GM12878 (cell line): ENCODE data around the gene AGAP2. TPM values are rescaled to one million over a fixed set of nuclear protein-coding genes. Genes with fewer than 3 reads are reported as not detected.

Experiments
- ATAC-seq: fragments of 200-7000 bp; cut with Tn5 transposase; 3 replicates; pipeline ENCODE4 v1.9.1; 2020; ENCODE audit warnings: mild to moderate bottlenecking, moderate library complexity
- BruUV-seq: library from RNA; stranded (reverse); fragments of 400-500 nt; replicated peaks from 2 replicates; lab custom pipeline; 2021; lab: Mats Ljungman, UMichigan
- CTCF ChIA-PET: fragments of 300-600 bp; sonication (Branson Sonifier 250); formaldehyde crosslinking; extraction: SDS; loops from one replicate; lab custom pipeline; 2021; ENCODE audit warnings: inconsistent platforms; lab: Yijun Ruan, JAX
- POLR2A ChIA-PET: fragments of 350-600 bp; formaldehyde crosslinking; extraction: SDS; loops from one replicate; lab custom pipeline; 2021; ENCODE audit warnings: inconsistent platforms; lab: Charles Lee
- RAD21 ChIA-PET: fragments of 300-600 bp; sonication (Branson Sonifier 250); formaldehyde crosslinking; loops from one replicate; lab custom pipeline; 2023; ENCODE audit warnings: antibody characterized with exemption; ENCODE audit not compliant: unreplicated experiment; lab: Charles Lee
- SMC1A ChIA-PET: fragments of 300-600 bp; sonication (Branson Sonifier 250); formaldehyde crosslinking; loops from one replicate; lab custom pipeline; 2023; ENCODE audit not compliant: unreplicated experiment, uncharacterized antibody; lab: Charles Lee
- DNase-seq: peaks from one replicate; pipeline ENCODE4 v3.0.0-alpha.2; 2011; ENCODE audit warnings: low read depth, low spot score
- FAIRE-seq: peaks from 3 replicates; lab custom pipeline; 2011; peaks lifted over from hg19 to GRCh38; lab: Jason Lieb, UNC
- H2AFZ ChIP-seq: 2 replicates; pipeline ENCODE4 v1.6.0; 2011; ENCODE audit warnings: low read depth, low read length, control low read depth; ENCODE audit not compliant: control insufficient read depth
- H3K27ac ChIP-seq: 2 replicates; pipeline ENCODE4 v1.5.1; 2011; ENCODE audit warnings: control low read depth; ENCODE audit not compliant: control insufficient read depth, insufficient read depth
- H3K27me3 ChIP-seq, 2 experiments: replicated peaks in 1 of 2; 2 replicates each; pipeline versions ENCODE4 v1.6.0 to v1.6.1; 2011; ENCODE audit warnings: low read length in 1 of 2; ENCODE audit not compliant: control insufficient read depth in 2 of 2, insufficient read depth in 2 of 2
- H3K36me3 ChIP-seq, 2 experiments: 2 replicates each; pipeline ENCODE4 v1.5.1; 2011; ENCODE audit warnings: low read length in 1 of 2; ENCODE audit not compliant: control insufficient read depth in 2 of 2, insufficient read depth in 2 of 2
- H3K4me1 ChIP-seq: 2 replicates; pipeline ENCODE4 v1.6.1; 2011; ENCODE audit warnings: mild to moderate bottlenecking, low read length, moderate library complexity, mixed read lengths; ENCODE audit not compliant: control insufficient read depth, insufficient read depth
- H3K4me2 ChIP-seq: 2 replicates; pipeline ENCODE4 v1.6.0; 2011; ENCODE audit warnings: control low read depth; ENCODE audit not compliant: control insufficient read depth, insufficient read depth
- H3K4me3 ChIP-seq: fragments of 200-600 bp; sonication (generic); 2 replicates; pipeline ENCODE4 v1.5.1; 2016
- H3K79me2 ChIP-seq: 2 replicates; pipeline ENCODE4 v1.6.0; 2011; ENCODE audit warnings: low read length; ENCODE audit not compliant: control insufficient read depth, insufficient read depth
- H3K9ac ChIP-seq: 2 replicates; pipeline ENCODE4 v1.8.0; 2011; ENCODE audit warnings: low read length, control low read depth, mixed read lengths; ENCODE audit not compliant: control insufficient read depth, insufficient read depth
- H3K9me3 ChIP-seq: replicated peaks from 3 replicates; pipeline ENCODE4 v1.5.1; 2011; ENCODE audit warnings: mild to moderate bottlenecking, low read length; ENCODE audit not compliant: control insufficient read depth, insufficient read depth
- H4K20me1 ChIP-seq: 2 replicates; pipeline ENCODE4 v1.6.0; 2011; ENCODE audit not compliant: control insufficient read depth, insufficient read depth
- BMI1 ChIP-seq: fragments of 450-650 bp; IDR thresholded peaks from 2 replicates; pipeline ENCODE4 v1.6.1; 2016; ENCODE audit warnings: mild to moderate bottlenecking, moderate library complexity, borderline replicate concordance
- CTCF ChIP-seq, 3 experiments: IDR thresholded peaks in 2 of 3; conservative IDR thresholded peaks in 1 of 3; 2 replicates each; pipeline ENCODE4 v1.5.1; 2011; ENCODE audit warnings: low read depth in 3 of 3, low read length in 3 of 3, mild to moderate bottlenecking in 3 of 3, control low read depth in 2 of 3, moderate library complexity in 2 of 3, inconsistent platforms in 1 of 3, mixed read lengths in 1 of 3; ENCODE audit not compliant: control insufficient read depth in 2 of 3, insufficient read depth in 1 of 3; ENCODE audit errors: extremely low read depth in 1 of 3
- EP300 ChIP-seq, 2 experiments: fragments of 150-350 bp in 1 of 2; IDR thresholded peaks; 2 replicates each; pipeline ENCODE4 v1.6.1; 2011 to 2012; ENCODE audit warnings: low read depth in 2 of 2, low read length in 2 of 2, borderline replicate concordance in 1 of 2, improper control_type of control experiment in 1 of 2, inconsistent platforms in 1 of 2; ENCODE audit not compliant: control insufficient read depth in 1 of 2
- ETV6 ChIP-seq, 2 experiments: fragments of 450-650 bp in 1 of 2; IDR thresholded peaks in 1 of 2; conservative IDR thresholded peaks in 1 of 2; 2 replicates each; pipeline ENCODE4 v1.6.1; 2014; ENCODE audit warnings: antibody characterized with exemption in 1 of 2, borderline replicate concordance in 1 of 2, low read depth in 1 of 2, mild to moderate bottlenecking in 1 of 2, moderate library complexity in 1 of 2
- FOXK2 ChIP-seq: fragments of 450-650 bp; IDR thresholded peaks from 2 replicates; pipeline ENCODE4 v1.6.1; 2017; ENCODE audit warnings: mild to moderate bottlenecking, moderate library complexity
- HDGF ChIP-seq: fragments of 450-650 bp; IDR thresholded peaks from 2 replicates; pipeline ENCODE4 v1.6.1; 2016; ENCODE audit warnings: antibody characterized with exemption
- KDM1A ChIP-seq: fragments of 200-600 bp; sonication (generic); IDR thresholded peaks from 2 replicates; pipeline ENCODE4 v1.6.1; 2016; ENCODE audit warnings: borderline replicate concordance
- TCF3 ChIP-seq: IDR thresholded peaks from 2 replicates; pipeline ENCODE4 v1.6.1; 2012; ENCODE audit warnings: low read depth, mild to moderate bottlenecking, low read length, borderline replicate concordance; ENCODE audit not compliant: insufficient read depth
- TCF7 ChIP-seq: IDR thresholded peaks from 2 replicates; pipeline ENCODE4 v1.6.1; 2014; ENCODE audit warnings: antibody characterized with exemption, borderline replicate concordance
- WGBS: methylation state at CpG from one replicate; pipeline ENCODE4 v1.1.6; 2016; ENCODE audit warnings: low lambda C conversion rate; ENCODE audit not compliant: insufficient replicate concordance, insufficient coverage; ENCODE audit errors: missing lambda C conversion rate; 5-methylcytosine and 5-hydroxymethylcytosine counted together
- in situ Hi-C: fragments of 300-500 bp; cut with MboI; formaldehyde crosslinking; loops from 9 replicates; pipeline ENCODE4 v1.14.3; 2018; ENCODE audit warnings: mixed read lengths
- intact Hi-C: fragments of 100-400 bp; cut with micrococcal nuclease; formaldehyde crosslinking; loops from one replicate; pipeline ENCODE4 v1.14.2; 2022; ENCODE audit not compliant: unreplicated experiment
- polyA plus RNA-seq, 11 experiments: library from polyadenylated mRNA; depleted of rRNA in 4 of 11; unstranded in 6 of 11; stranded (reverse) in 5 of 11; fragments of >200 nt; fragmentation: Nextera tagmentation in 4 of 11; fragmentation: Illumina TruSeq in 1 of 11; extraction: Ambion mirVana in 4 of 11; extraction: Trizol in 1 of 11; gene quantifications; 1 replicate in 1 of 11; 2 replicates in 10 of 11; pipeline versions ENCODE4 v1.2.1 to v1.2.3, GENCODE V29; 2011 to 2016; ENCODE audit warnings: inconsistent platforms in 2 of 11, missing spikeins in 2 of 11, low read depth in 1 of 11
- total RNA-seq, 4 experiments: library from RNA; depleted of rRNA in 3 of 4; stranded (reverse); fragments of >200 nt in 3 of 4; fragmentation: Illumina TruSeq in 1 of 4; extraction: Trizol in 1 of 4; gene quantifications; 2 replicates each; pipeline versions ENCODE4 v1.2.1 to v1.2.3, GENCODE V29; 2013 to 2021
- TF ChIP-seq, protein P1 (sequence below): fragments of 450-650 bp; IDR thresholded peaks from 2 replicates; pipeline ENCODE4 v1.6.1; 2014; ENCODE audit warnings: mild to moderate bottlenecking

Gene AGAP2
- total and polyA plus RNA-seq, 10 of the 15 experiments (the other 5 are each of a cell fraction or from before 2014, with no cell fraction given) = 0.29 to 19.8 (median 11.0) TPM

DNA sequence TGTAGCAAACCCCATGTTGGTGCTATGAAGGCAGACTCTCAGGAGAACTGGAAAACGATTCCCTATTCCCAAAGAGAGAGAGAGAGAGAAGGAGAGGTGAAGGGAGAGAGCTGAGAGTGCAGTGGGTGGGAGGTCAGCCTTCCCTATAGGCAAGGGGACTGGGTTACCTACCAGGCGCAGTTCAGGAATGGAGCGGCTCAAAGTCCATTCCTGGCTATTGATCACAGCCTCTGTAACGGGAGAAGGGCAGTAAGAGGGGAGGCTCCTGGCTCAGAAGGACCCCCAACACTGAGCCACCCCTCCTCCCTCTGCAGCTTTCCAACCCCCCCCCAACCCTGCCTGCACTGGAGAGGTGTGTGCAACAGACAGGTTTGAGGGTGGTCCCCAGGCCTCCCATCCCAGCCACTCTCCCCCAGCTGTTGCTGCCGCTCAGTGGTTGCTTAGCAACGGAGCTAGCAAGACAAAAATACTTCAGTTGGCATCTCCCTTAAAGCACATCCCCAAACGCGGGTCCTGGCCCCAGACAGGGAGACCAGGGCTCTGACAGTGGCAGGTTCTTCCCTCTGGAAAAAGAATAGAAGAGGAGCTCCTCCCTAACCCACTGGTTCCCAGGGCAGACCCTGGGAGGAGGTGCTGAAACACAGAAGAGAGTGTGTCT lies 3.2 kb downstream of the AGAP2 start:
- no peak for DNase-seq
- no peak for FAIRE-seq
- Histone ChIP-seq H3K36me3 (peaks cover 2 to 11% of the 10 kb centered on the region in 2 experiments), H3K4me3 (no peak overlapping the region), H3K4me2 (no peak overlapping the region), H4K20me1 (no peaks in the 10 kb centered on the region), H3K9me3 (no peaks in the 10 kb centered on the region), H3K27ac (no peak overlapping the region), H3K4me1 (peaks cover 3% of the 10 kb centered on the region; the same call in 1 of the 2 replicates), H2AFZ (no peak overlapping the region), H3K79me2 (peaks cover 3% of the 10 kb centered on the region), H3K9ac (no peak overlapping the region), H3K27me3 (no peaks in the 10 kb centered on the region)
- in situ Hi-C loops = no loop called here
- intact Hi-C loops = no loop called here
- no peak for ATAC-seq
- ChIA-PET POLR2A (no interaction called here), SMC1A (no interaction called here), RAD21 (no interaction called here), CTCF (no interaction called here)
- 71% methylated on average over 6 of the region's 8 CpGs for WGBS
- BruUV-seq = no TSS peak
- TF ChIP-seq BMI1 (0 out of 2 replicates have a peak, but pooled peaks have one; percentile 22), EP300 (IDR thresholded peaks at IDR 0.05; ENCODE audit: borderline replicate concordance in 1 of 2, control insufficient read depth in 1 of 2, low read depth in 2 of 2, low read length in 2 of 2) (no peak), FOXK2 (no peak)
- TF ChIP-seq, protein P1, sequence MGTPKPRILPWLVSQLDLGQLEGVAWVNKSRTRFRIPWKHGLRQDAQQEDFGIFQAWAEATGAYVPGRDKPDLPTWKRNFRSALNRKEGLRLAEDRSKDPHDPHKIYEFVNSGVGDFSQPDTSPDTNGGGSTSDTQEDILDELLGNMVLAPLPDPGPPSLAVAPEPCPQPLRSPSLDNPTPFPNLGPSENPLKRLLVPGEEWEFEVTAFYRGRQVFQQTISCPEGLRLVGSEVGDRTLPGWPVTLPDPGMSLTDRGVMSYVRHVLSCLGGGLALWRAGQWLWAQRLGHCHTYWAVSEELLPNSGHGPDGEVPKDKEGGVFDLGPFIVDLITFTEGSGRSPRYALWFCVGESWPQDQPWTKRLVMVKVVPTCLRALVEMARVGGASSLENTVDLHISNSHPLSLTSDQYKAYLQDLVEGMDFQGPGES = no peak

DNA sequence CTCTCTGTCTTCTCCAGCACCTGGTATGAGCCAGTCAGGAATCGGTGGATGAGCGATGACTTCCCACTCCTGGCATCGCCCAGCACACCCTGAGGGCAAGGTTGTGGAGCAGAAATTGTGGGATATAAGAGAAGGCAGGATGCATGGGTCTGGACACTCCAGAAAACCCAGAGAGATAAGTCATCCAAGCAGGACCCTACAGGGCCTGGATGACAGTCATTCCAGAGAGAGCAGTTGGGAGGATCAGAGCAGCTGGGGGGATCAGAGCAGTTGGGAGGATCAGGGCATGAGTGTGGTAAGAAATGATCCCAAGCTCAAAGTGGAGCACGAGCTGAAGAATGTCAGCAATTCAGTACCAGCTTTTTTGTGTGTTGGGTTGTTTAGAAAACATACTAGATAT lies 4.0 kb downstream of the AGAP2 start:
- DNase-seq = no peak
- Histone ChIP-seq H4K20me1 (no peaks in the 10 kb centered on the region), H2AFZ (no peak overlapping the region), H3K9me3 (no peaks in the 10 kb centered on the region), H3K36me3 (peaks cover 4 to 12% of the 10 kb centered on the region in 2 experiments), H3K27me3 (no peaks in the 10 kb centered on the region), H3K79me2 (0 out of 2 replicates have a peak, but pooled peaks cover 1% of the 10 kb centered on the region), H3K27ac (no peak overlapping the region), H3K4me3 (no peak overlapping the region), H3K9ac (no peak overlapping the region), H3K4me1 (no peaks in the 10 kb centered on the region), H3K4me2 (no peak overlapping the region)
- no TSS peak for BruUV-seq
- SMC1A ChIA-PET = no interaction called here
- RAD21 ChIA-PET = no interaction called here
- in situ Hi-C loops (no loop called here), intact Hi-C loops (no loop called here)
- POLR2A ChIA-PET = no interaction called here
- ATAC-seq = no peak
- TF ChIP-seq HDGF (no peak), TCF7 (no peak), CTCF (IDR thresholded peaks at IDR 0.05 in 2 of 3, conservative IDR thresholded peaks at IDR 0.05 in 1 of 3; ENCODE audit: control insufficient read depth in 2 of 3, extremely low read depth in 1 of 3, insufficient read depth in 1 of 3, low read depth in 3 of 3, low read length in 3 of 3) (no peak), TCF3 (no peak), KDM1A (no peak), ETV6 (conservative IDR thresholded peaks at IDR 0.05 in 1 of 2, IDR thresholded peaks at IDR 0.05 in 1 of 2; ENCODE audit: borderline replicate concordance in 1 of 2, low read depth in 1 of 2) (no peak), BMI1 (no peak)
- FAIRE-seq = no peak
- WGBS = 93% methylated on average over 4 of the region's 4 CpGs
- CTCF ChIA-PET = no interaction called here
